ENCODE results near the gene MAK. TPM values are rescaled to one million over a fixed set of nuclear protein-coding genes. Genes with fewer than 3 reads are reported as not detected.

MAK gene
- total RNA-seq, 1 experiment from 2014 or later: 0.07 TPM

DNA sequence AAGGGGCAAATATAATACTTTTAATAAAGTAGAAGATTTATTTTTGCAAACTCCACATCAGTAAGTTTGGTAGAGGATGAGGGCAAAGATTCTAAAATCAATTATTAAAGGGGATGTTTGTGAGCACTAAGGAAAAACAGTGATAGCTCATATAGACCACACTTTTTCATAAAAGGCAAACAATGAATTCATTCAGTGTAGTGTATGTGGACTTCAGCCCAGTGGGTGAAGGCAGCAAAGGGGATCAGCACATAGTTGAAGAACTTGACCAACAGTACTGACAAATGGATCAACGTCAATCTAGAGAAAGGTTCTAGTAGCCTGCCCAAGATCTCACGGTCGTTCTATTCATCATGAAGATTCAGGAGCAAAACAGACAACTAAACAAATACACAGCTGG, 45.3 kb downstream of the MAK start (continued):
- TF ChIP-seq PRRX2 (CRISPR knock-in tag; IDR thresholded peaks at IDR 0.05) (no peak), ZNF263 (CRISPR knock-in tag; IDR thresholded peaks at IDR 0.05; ENCODE audit: low read depth) (no peak), ZNF317 (CRISPR knock-in tag; IDR thresholded peaks at IDR 0.05; ENCODE audit: borderline replicate concordance, low read depth) (no peak)
- TF ChIP-seq, protein P1, sequence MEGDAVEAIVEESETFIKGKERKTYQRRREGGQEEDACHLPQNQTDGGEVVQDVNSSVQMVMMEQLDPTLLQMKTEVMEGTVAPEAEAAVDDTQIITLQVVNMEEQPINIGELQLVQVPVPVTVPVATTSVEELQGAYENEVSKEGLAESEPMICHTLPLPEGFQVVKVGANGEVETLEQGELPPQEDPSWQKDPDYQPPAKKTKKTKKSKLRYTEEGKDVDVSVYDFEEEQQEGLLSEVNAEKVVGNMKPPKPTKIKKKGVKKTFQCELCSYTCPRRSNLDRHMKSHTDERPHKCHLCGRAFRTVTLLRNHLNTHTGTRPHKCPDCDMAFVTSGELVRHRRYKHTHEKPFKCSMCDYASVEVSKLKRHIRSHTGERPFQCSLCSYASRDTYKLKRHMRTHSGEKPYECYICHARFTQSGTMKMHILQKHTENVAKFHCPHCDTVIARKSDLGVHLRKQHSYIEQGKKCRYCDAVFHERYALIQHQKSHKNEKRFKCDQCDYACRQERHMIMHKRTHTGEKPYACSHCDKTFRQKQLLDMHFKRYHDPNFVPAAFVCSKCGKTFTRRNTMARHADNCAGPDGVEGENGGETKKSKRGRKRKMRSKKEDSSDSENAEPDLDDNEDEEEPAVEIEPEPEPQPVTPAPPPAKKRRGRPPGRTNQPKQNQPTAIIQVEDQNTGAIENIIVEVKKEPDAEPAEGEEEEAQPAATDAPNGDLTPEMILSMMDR (IDR thresholded peaks at IDR 0.05): no peak

DNA sequence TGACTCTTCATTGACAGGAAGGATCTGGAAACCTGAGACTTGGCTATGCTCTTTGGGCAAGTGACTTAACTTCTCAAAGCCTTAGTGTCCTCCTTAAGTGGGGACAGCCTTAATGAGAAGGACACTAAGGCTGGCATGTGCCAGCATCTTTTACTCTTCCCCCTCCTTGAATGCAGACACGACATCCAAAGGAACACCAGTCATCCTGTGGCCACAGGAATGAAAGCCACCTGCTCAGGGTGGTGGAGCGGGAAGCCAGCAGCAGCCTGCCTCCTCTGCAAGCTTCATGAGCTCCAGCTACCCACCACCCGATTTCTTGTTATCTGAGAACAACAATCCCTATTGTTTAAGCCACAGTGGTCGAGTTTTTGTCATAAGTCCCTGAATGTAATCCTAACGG, 46.2 kb downstream of the MAK start:
- ChIA-PET CTCF (interaction anchor here (1.0 kb wide), 1 partner anchor 327 kb away, joined by 3 read pairs; no protein-coding TSS in a partner anchor), POLR2A (no interaction called here)
- H3K27ac Mint-ChIP-seq: no peak overlapping the region
- H3K9me3 Mint-ChIP-seq: no peaks in the 10 kb centered on the region
- no peak overlapping the region for H3K4me3 Mint-ChIP-seq
- no peak for DNase-seq (ENCODE audit: low spot score)
- ATAC-seq: no peak
- no peaks in the 10 kb centered on the region for H3K4me1 Mint-ChIP-seq
- TF ChIP-seq, protein P2, sequence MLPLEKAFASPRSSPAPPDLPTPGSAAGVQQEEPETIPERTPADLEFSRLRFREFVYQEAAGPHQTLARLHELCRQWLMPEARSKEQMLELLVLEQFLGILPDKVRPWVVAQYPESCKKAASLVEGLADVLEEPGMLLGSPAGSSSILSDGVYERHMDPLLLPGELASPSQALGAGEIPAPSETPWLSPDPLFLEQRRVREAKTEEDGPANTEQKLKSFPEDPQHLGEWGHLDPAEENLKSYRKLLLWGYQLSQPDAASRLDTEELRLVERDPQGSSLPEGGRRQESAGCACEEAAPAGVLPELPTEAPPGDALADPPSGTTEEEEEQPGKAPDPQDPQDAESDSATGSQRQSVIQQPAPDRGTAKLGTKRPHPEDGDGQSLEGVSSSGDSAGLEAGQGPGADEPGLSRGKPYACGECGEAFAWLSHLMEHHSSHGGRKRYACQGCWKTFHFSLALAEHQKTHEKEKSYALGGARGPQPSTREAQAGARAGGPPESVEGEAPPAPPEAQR (CRISPR knock-in tag; IDR thresholded peaks at IDR 0.05): no peak
- no peaks in the 10 kb centered on the region for H3K27me3 Mint-ChIP-seq (ENCODE audit: low read depth)
- H3K36me3 Mint-ChIP-seq: peaks cover 2% of the 10 kb centered on the region; the same call in 1 of the 2 replicates

DNA sequence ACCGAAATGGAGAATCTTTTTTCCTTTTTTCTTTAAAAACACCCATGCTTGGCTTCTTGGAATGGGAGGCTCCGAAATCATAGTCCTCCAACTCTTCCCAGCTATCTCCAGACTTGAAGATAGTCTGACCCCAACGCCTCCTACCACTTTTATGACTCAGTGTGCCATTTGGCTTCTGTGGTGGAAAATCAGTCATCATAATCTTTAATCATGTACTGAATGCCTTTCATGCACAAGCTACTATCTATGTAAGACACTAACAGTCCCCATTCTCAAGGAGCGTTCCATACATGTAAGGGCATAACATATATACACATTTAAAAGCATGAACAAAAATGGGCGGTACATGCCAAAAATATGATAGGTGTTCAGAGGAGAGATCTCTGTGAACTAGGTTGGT, 46.7 kb downstream of the MAK start:
- no peaks in the 10 kb centered on the region for H3K27me3 Mint-ChIP-seq (ENCODE audit: low read depth)
- TF ChIP-seq, protein P3, sequence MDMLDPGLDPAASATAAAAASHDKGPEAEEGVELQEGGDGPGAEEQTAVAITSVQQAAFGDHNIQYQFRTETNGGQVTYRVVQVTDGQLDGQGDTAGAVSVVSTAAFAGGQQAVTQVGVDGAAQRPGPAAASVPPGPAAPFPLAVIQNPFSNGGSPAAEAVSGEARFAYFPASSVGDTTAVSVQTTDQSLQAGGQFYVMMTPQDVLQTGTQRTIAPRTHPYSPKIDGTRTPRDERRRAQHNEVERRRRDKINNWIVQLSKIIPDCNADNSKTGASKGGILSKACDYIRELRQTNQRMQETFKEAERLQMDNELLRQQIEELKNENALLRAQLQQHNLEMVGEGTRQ (CRISPR knock-in tag; IDR thresholded peaks at IDR 0.05): no peak
- no peak for TF ChIP-seq ZNF416 (CRISPR knock-in tag; IDR thresholded peaks at IDR 0.05)
- no peak for TF ChIP-seq ZNF263 (CRISPR knock-in tag; IDR thresholded peaks at IDR 0.05; ENCODE audit: low read depth)
- no peak for TF ChIP-seq ZNF671 (CRISPR knock-in tag; IDR thresholded peaks at IDR 0.05)
- TF ChIP-seq, protein P4, sequence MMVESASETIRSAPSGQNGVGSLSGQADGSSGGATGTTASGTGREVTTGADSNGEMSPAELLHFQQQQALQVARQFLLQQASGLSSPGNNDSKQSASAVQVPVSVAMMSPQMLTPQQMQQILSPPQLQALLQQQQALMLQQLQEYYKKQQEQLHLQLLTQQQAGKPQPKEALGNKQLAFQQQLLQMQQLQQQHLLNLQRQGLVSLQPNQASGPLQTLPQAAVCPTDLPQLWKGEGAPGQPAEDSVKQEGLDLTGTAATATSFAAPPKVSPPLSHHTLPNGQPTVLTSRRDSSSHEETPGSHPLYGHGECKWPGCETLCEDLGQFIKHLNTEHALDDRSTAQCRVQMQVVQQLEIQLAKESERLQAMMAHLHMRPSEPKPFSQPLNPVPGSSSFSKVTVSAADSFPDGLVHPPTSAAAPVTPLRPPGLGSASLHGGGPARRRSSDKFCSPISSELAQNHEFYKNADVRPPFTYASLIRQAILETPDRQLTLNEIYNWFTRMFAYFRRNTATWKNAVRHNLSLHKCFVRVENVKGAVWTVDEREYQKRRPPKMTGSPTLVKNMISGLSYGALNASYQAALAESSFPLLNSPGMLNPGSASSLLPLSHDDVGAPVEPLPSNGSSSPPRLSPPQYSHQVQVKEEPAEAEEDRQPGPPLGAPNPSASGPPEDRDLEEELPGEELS (CRISPR knock-in tag; IDR thresholded peaks at IDR 0.05): no peak
- no peak for TF ChIP-seq ZNF219 (CRISPR knock-in tag; IDR thresholded peaks at IDR 0.05; ENCODE audit: borderline replicate concordance)
- no peak for TF ChIP-seq ETV6 (CRISPR knock-in tag; IDR thresholded peaks at IDR 0.05)
- TF ChIP-seq ATF1 (CRISPR knock-in tag; IDR thresholded peaks at IDR 0.05): no peak
- TF ChIP-seq, protein P1 (IDR thresholded peaks at IDR 0.05): no peak
- no peak for TF ChIP-seq ZNF121 (CRISPR knock-in tag; IDR thresholded peaks at IDR 0.05)
- no peak for TF ChIP-seq FOXJ3 (CRISPR knock-in tag; IDR thresholded peaks at IDR 0.05; ENCODE audit: borderline replicate concordance)
- no peak for TF ChIP-seq PRRX2 (CRISPR knock-in tag; IDR thresholded peaks at IDR 0.05)
- TF ChIP-seq NR1H2 (CRISPR knock-in tag; IDR thresholded peaks at IDR 0.05): no peak
- DNase-seq (ENCODE audit: low spot score) (no peak), ATAC-seq (no peak)
- H3K4me1 Mint-ChIP-seq: no peaks in the 10 kb centered on the region
- H3K27ac Mint-ChIP-seq: no peak overlapping the region
- ChIA-PET CTCF (no interaction called here), POLR2A (no interaction called here)
- no peaks in the 10 kb centered on the region for H3K9me3 Mint-ChIP-seq
- no peak overlapping the region for H3K4me3 Mint-ChIP-seq
- peaks cover 3% of the 10 kb centered on the region; the same call in 1 of the 2 replicates for H3K36me3 Mint-ChIP-seq

Data from WTC11 (cell line).